Liver (tissue), 3 donors: ENCODE data around the gene TGM6.
A peak's percentile ranks its signal among the peaks of the same experiment; 100 is the strongest.

Experiments used
- CTCF ChIP-seq: fragments of 150-350 bp; IDR thresholded peaks from 2 replicates; pipeline ENCODE4 v1.5.1; 2017; ENCODE audit warnings: improper control_type of control experiment, low read depth, low read length; ENCODE audit not compliant: missing input control
- EGR1 ChIP-seq, 2 donors: IDR thresholded peaks; 2 replicates each; pipeline ENCODE4 v1.6.1; 2016 to 2018; ENCODE audit warnings: antibody characterized with exemption in 2 of 2, low read depth in 2 of 2
- GABPA ChIP-seq, 2 donors: IDR thresholded peaks in 1 of 2; conservative IDR thresholded peaks in 1 of 2; 2 replicates each; pipeline ENCODE4 v1.6.1; 2016; ENCODE audit warnings: antibody characterized with exemption in 2 of 2, mild to moderate bottlenecking in 1 of 2, moderate library complexity in 1 of 2
- HNF4G ChIP-seq: IDR thresholded peaks from 2 replicates; pipeline ENCODE4 v1.6.1; 2016; ENCODE audit warnings: antibody characterized with exemption
- JUND ChIP-seq, 2 donors: IDR thresholded peaks; 2 replicates each; pipeline ENCODE4 v1.6.1; 2016; ENCODE audit warnings: antibody characterized with exemption in 2 of 2
- RXRA ChIP-seq, 2 donors: IDR thresholded peaks; 2 replicates each; pipeline ENCODE4 v1.6.1; 2017 to 2018; ENCODE audit warnings: antibody characterized with exemption in 2 of 2, mild to moderate bottlenecking in 1 of 2
- SP1 ChIP-seq: IDR thresholded peaks from 2 replicates; pipeline ENCODE4 v1.6.1; 2018; ENCODE audit warnings: antibody characterized with exemption, mild to moderate bottlenecking
- TAF1 ChIP-seq: conservative IDR thresholded peaks from 2 replicates; pipeline ENCODE4 v1.6.1; 2016; ENCODE audit warnings: antibody characterized with exemption, mild to moderate bottlenecking
- YY1 ChIP-seq: IDR thresholded peaks from 2 replicates; pipeline ENCODE4 v1.6.1; 2016; ENCODE audit warnings: antibody characterized with exemption, mild to moderate bottlenecking
- TF ChIP-seq, protein P1 (sequence below): IDR thresholded peaks from 2 replicates; pipeline ENCODE4 v1.6.1; 2016; ENCODE audit warnings: antibody characterized with exemption, mild to moderate bottlenecking
- TF ChIP-seq, protein P2 (sequence below): IDR thresholded peaks from 2 replicates; pipeline ENCODE4 v1.6.1; 2016; ENCODE audit warnings: antibody characterized with exemption
- TF ChIP-seq, protein P3 (sequence below): IDR thresholded peaks from 2 replicates; pipeline ENCODE4 v1.6.1; 2016; ENCODE audit warnings: antibody characterized with exemption
- donor health status: healthy.
- donor health status: healthy.

GRCh38 chr20:2470423-2471193 lies 89.9 kb downstream of the TGM6 start, which contains the start of gene SNRPB:
- TF ChIP-seq SP1 (peak; percentile 83), CTCF (no peak), TAF1 (peak; percentile 80), HNF4G (no peak), GABPA (IDR thresholded peaks at IDR 0.05 in 1 of 2, conservative IDR thresholded peaks at IDR 0.05 in 1 of 2) (peak; percentile 100), EGR1 (IDR thresholded peaks at IDR 0.05; ENCODE audit: low read depth in 2 of 2) (peak; percentile 54 to 76), JUND (IDR thresholded peaks at IDR 0.05) (peak; percentile 54 to 56), YY1 (peak; percentile 89), RXRA (IDR thresholded peaks at IDR 0.05) (peak; percentile 49 to 51)
- TF ChIP-seq, protein P1, sequence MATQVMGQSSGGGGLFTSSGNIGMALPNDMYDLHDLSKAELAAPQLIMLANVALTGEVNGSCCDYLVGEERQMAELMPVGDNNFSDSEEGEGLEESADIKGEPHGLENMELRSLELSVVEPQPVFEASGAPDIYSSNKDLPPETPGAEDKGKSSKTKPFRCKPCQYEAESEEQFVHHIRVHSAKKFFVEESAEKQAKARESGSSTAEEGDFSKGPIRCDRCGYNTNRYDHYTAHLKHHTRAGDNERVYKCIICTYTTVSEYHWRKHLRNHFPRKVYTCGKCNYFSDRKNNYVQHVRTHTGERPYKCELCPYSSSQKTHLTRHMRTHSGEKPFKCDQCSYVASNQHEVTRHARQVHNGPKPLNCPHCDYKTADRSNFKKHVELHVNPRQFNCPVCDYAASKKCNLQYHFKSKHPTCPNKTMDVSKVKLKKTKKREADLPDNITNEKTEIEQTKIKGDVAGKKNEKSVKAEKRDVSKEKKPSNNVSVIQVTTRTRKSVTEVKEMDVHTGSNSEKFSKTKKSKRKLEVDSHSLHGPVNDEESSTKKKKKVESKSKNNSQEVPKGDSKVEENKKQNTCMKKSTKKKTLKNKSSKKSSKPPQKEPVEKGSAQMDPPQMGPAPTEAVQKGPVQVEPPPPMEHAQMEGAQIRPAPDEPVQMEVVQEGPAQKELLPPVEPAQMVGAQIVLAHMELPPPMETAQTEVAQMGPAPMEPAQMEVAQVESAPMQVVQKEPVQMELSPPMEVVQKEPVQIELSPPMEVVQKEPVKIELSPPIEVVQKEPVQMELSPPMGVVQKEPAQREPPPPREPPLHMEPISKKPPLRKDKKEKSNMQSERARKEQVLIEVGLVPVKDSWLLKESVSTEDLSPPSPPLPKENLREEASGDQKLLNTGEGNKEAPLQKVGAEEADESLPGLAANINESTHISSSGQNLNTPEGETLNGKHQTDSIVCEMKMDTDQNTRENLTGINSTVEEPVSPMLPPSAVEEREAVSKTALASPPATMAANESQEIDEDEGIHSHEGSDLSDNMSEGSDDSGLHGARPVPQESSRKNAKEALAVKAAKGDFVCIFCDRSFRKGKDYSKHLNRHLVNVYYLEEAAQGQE = peak; percentile 91
- TF ChIP-seq, protein P2, sequence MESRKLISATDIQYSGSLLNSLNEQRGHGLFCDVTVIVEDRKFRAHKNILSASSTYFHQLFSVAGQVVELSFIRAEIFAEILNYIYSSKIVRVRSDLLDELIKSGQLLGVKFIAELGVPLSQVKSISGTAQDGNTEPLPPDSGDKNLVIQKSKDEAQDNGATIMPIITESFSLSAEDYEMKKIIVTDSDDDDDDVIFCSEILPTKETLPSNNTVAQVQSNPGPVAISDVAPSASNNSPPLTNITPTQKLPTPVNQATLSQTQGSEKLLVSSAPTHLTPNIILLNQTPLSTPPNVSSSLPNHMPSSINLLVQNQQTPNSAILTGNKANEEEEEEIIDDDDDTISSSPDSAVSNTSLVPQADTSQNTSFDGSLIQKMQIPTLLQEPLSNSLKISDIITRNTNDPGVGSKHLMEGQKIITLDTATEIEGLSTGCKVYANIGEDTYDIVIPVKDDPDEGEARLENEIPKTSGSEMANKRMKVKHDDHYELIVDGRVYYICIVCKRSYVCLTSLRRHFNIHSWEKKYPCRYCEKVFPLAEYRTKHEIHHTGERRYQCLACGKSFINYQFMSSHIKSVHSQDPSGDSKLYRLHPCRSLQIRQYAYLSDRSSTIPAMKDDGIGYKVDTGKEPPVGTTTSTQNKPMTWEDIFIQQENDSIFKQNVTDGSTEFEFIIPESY = peak; percentile 89
- TF ChIP-seq, protein P3, sequence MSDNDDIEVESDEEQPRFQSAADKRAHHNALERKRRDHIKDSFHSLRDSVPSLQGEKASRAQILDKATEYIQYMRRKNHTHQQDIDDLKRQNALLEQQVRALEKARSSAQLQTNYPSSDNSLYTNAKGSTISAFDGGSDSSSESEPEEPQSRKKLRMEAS = peak; percentile 92
